Kidney (tissue), 14 donors: Measurements from ENCODE around the gene PNPLA6. TPM values are rescaled to one million over a fixed set of nuclear protein-coding genes. Genes with fewer than 3 reads are reported as not detected.
A peak's percentile ranks its signal among the peaks of the same experiment; 100 is the strongest.

Source experiments
- DNase-seq, 5 donors: peaks; one replicate each; pipeline ENCODE4 v3.0.0-alpha.2; 2013 to 2020
- FAIRE-seq: peaks from 2 replicates; lab custom pipeline; 2012; peaks lifted over from hg19 to GRCh38; lab: Jason Lieb, UNC
- H3K27ac ChIP-seq, 2 donors: one replicate each; pipeline ENCODE4 v1.7.0; 2013; ENCODE audit warnings: low read depth in 2 of 2, low read length in 2 of 2, inconsistent platforms in 1 of 2
- H3K27me3 ChIP-seq: one replicate; pipeline ENCODE4 v1.7.1; 2013; ENCODE audit warnings: low read length, inconsistent platforms; ENCODE audit not compliant: control insufficient read depth, insufficient read depth
- H3K36me3 ChIP-seq, 3 donors: one replicate each; pipeline versions ENCODE4 v1.7.0 to v1.7.1; 2013; ENCODE audit warnings: low read length in 3 of 3, control low read depth in 1 of 3, inconsistent platforms in 1 of 3; ENCODE audit not compliant: insufficient read depth in 3 of 3, control insufficient read depth in 2 of 3
- H3K4me1 ChIP-seq, 3 donors: one replicate each; pipeline versions ENCODE4 v1.7.0 to v1.7.1; 2013; ENCODE audit warnings: low read length in 3 of 3, inconsistent platforms in 1 of 3, low read depth in 1 of 3; ENCODE audit not compliant: control insufficient read depth in 2 of 3, insufficient read depth in 2 of 3
- H3K4me3 ChIP-seq, 3 donors: one replicate each; pipeline versions ENCODE4 v1.7.0 to v1.8.1; 2013; ENCODE audit warnings: low read length in 3 of 3, control low read depth in 1 of 3, inconsistent platforms in 1 of 3
- H3K9ac ChIP-seq, 3 donors: one replicate each; pipeline versions ENCODE4 v1.7.0 to v1.7.1; 2013; ENCODE audit warnings: low read length in 3 of 3, control low read depth in 1 of 3, inconsistent platforms in 1 of 3
- H3K9me3 ChIP-seq, 3 donors: one replicate each; pipeline versions ENCODE4 v1.7.0 to v1.7.1; 2013; ENCODE audit warnings: low read length in 3 of 3, control low read depth in 1 of 3, inconsistent platforms in 1 of 3; ENCODE audit not compliant: control insufficient read depth in 2 of 3, insufficient read depth in 1 of 3
- intact Hi-C: fragments of 100-400 bp; cut with DNase I; formaldehyde crosslinking; loops from one replicate; pipeline ENCODE4 v1.11.1; 2022
- polyA plus RNA-seq: library from polyadenylated mRNA; stranded (reverse); fragments of 350-450 nt; fragmentation: Illumina TruSeq; extraction: RNeasy Lipid Tissue Mini Kit (QIAGEN cat#74804); gene quantifications from one replicate; pipeline ENCODE4 v1.2.3, GENCODE V29; 2014; ENCODE audit warnings: low read depth, low replicate concordance; ENCODE audit not compliant: insufficient read depth
- total RNA-seq: library from RNA; stranded (reverse); fragmentation: NEBNext Ultra II Directional; extraction: Animal tissue kit (Norgen Biotek cat#: 25700); gene quantifications from one replicate; pipeline ENCODE4 v1.2.1, GENCODE V29; 2021
- TF ChIP-seq, protein P1 (sequence below): IDR thresholded peaks from 3 replicates; pipeline ENCODE4 v1.5.1; 2012; ENCODE audit warnings: mild to moderate bottlenecking, moderate library complexity, borderline replicate concordance; ENCODE audit not compliant: insufficient read depth; ENCODE audit errors: extremely low read depth
- donor health status: control.
- donor health status: control.
- donor health status: control.
- donor health status: control.
- donor health status: control.
- donor health status: DM: yes; HTN: yes; CAD: no.
- donor health status: Normal renal cell carcinoma (clear cell type).

Gene PNPLA6
- total and polyA plus RNA-seq, 2 donors from 2014 or later = 80.9 to 101 TPM

DNA sequence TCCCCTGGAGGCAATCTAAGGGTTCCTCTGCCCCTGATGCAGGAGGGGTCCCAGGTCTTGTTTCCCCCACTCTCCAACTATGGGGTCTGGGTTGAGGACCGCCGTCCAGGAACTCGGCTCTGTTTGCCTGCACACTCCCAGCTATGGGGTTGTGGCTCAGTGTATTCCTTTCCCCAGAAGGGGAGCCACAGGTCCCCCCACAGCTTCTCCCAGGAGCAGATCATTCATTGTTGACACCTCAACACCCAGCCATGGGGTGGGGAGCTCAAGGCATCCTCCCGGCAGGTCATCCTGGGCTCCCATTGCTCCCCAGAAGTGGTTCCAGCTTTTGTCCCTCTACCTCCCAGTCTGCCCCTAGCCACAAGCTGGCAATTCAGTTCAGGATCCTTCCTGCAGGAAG lies 18.6 kb upstream of the PNPLA6 start:
- Histone ChIP-seq H3K27me3 (no peaks in the 10 kb centered on the region), H3K4me1 (peaks cover 0 to 11% (median 7%) of the 10 kb centered on the region in 3 donors), H3K9me3 (no peaks in the 10 kb centered on the region), H3K36me3 (no peaks in the 10 kb centered on the region), H3K27ac (no peak overlapping the region), H3K9ac (peak overlapping the region; percentile 37 to 74 (median 44)), H3K4me3 (peak overlapping the region; percentile 62 to 64 (median 63))
- intact Hi-C loops = no loop called here
- DNase-seq = peak in 1 of 5 donors; percentile 25
- no peak for FAIRE-seq
- TF ChIP-seq, protein P1, sequence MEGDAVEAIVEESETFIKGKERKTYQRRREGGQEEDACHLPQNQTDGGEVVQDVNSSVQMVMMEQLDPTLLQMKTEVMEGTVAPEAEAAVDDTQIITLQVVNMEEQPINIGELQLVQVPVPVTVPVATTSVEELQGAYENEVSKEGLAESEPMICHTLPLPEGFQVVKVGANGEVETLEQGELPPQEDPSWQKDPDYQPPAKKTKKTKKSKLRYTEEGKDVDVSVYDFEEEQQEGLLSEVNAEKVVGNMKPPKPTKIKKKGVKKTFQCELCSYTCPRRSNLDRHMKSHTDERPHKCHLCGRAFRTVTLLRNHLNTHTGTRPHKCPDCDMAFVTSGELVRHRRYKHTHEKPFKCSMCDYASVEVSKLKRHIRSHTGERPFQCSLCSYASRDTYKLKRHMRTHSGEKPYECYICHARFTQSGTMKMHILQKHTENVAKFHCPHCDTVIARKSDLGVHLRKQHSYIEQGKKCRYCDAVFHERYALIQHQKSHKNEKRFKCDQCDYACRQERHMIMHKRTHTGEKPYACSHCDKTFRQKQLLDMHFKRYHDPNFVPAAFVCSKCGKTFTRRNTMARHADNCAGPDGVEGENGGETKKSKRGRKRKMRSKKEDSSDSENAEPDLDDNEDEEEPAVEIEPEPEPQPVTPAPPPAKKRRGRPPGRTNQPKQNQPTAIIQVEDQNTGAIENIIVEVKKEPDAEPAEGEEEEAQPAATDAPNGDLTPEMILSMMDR = no peak

- H3K9me3 ChIP-seq = no peaks in the 10 kb centered on the region
- intact Hi-C loops = no loop called here
- no peak overlapping the region for H3K4me3 ChIP-seq
- no peaks in the 10 kb centered on the region for H3K36me3 ChIP-seq
- H3K27ac ChIP-seq = no peak overlapping the region
- DNase-seq (peak in 1 of 5 donors; percentile 72), FAIRE-seq (no peak)
- no peaks in the 10 kb centered on the region for H3K27me3 ChIP-seq
- TF ChIP-seq, protein P1 = no peak
- peaks cover 0 to 23% (median 15%) of the 10 kb centered on the region in 3 donors for H3K4me1 ChIP-seq
- H3K9ac ChIP-seq = no peak overlapping the region
These were observed 16.0 kb upstream of the PNPLA6 start for GRCh38 chr19:7519361-7520130.

GRCh38 chr19:7520131-7521051 lies 15.1 kb upstream of the PNPLA6 start:
- no peak for FAIRE-seq
- Histone ChIP-seq H3K9ac (no peak overlapping the region), H3K4me3 (no peak overlapping the region), H3K27ac (no peak overlapping the region), H3K27me3 (no peaks in the 10 kb centered on the region), H3K4me1 (peaks cover 0 to 22% (median 15%) of the 10 kb centered on the region in 3 donors), H3K36me3 (no peaks in the 10 kb centered on the region), H3K9me3 (no peaks in the 10 kb centered on the region)
- peak in 1 of 5 donors; percentile 76 for DNase-seq
- TF ChIP-seq, protein P1 = no peak
- intact Hi-C loops = no loop called here
